H1 (cell line): ENCODE results near the gene ERVFRD-1. TPM values are rescaled to one million over a fixed set of nuclear protein-coding genes. Genes with fewer than 3 reads are reported as not detected.

Experiments
- CTCF ChIA-PET: fragments of 300-600 bp; sonication (Branson Sonifier 250); formaldehyde crosslinking; loops from one replicate; lab custom pipeline; 2021; ENCODE audit not compliant: partially characterized antibody; lab: Charles Lee
- POLR2A ChIA-PET: fragments of 300-600 bp; sonication (Branson Sonifier 250); formaldehyde crosslinking; loops from one replicate; lab custom pipeline; 2021; ENCODE audit warnings: inconsistent platforms; ENCODE audit not compliant: partially characterized antibody; lab: Charles Lee
- DNase-seq, 2 experiments: peaks; one replicate each; pipeline versions ENCODE4 v3.0.0 to v3.0.0-alpha.2; 2010 to 2022; ENCODE audit warnings: low spot score in 2 of 2, low read depth in 1 of 2, mixed read lengths in 1 of 2
- FAIRE-seq: peaks from 2 replicates; lab custom pipeline; 2011; peaks lifted over from hg19 to GRCh38; lab: Jason Lieb, UNC
- H2AFZ ChIP-seq: 2 replicates; pipeline ENCODE4 v1.8.1; 2012; ENCODE audit warnings: low read length, inconsistent platforms
- H2AK5ac ChIP-seq: 2 replicates; pipeline ENCODE4 v1.6.1; 2013; ENCODE audit warnings: low read depth, low read length
- H2BK120ac ChIP-seq: replicated peaks from 2 replicates; pipeline ENCODE3; 2013; ENCODE audit warnings: low read depth, low read length, inconsistent platforms
- H2BK12ac ChIP-seq: 2 replicates; pipeline ENCODE4 v1.6.1; 2013; ENCODE audit warnings: low read depth, low read length
- H2BK15ac ChIP-seq: 2 replicates; pipeline ENCODE4 v1.6.1; 2013; ENCODE audit warnings: low read length
- H2BK20ac ChIP-seq: 2 replicates; pipeline ENCODE4 v1.6.1; 2013; ENCODE audit warnings: low read length
- H2BK5ac ChIP-seq: 2 replicates; pipeline ENCODE4 v1.6.1; 2013; ENCODE audit warnings: low read depth, low read length
- H3K14ac ChIP-seq: 2 replicates; pipeline ENCODE4 v1.6.1; 2013; ENCODE audit warnings: inconsistent platforms; ENCODE audit not compliant: insufficient read length
- H3K18ac ChIP-seq: 2 replicates; pipeline ENCODE4 v1.6.1; 2013; ENCODE audit warnings: low read length; ENCODE audit errors: extremely low read depth
- H3K23ac ChIP-seq: 2 replicates; pipeline ENCODE4 v1.6.1; 2013; ENCODE audit warnings: inconsistent platforms; ENCODE audit not compliant: insufficient read length
- H3K23me2 ChIP-seq: 2 replicates; pipeline ENCODE4 v1.6.1; 2013; ENCODE audit warnings: low read depth, low read length
- H3K27ac ChIP-seq: 2 replicates; pipeline ENCODE4 v1.6.1; 2011; ENCODE audit warnings: low read depth, low read length, inconsistent platforms
- H3K27me3 ChIP-seq, 4 experiments: replicated peaks in 1 of 4; 1 replicate in 1 of 4; 2 replicates in 3 of 4; pipeline versions ENCODE4 v1.6.1 to v1.8.1; 2011 to 2013; ENCODE audit warnings: low read length in 3 of 4, mild to moderate bottlenecking in 3 of 4, inconsistent platforms in 2 of 4, mixed read lengths in 2 of 4, moderate library complexity in 1 of 4; ENCODE audit not compliant: control insufficient read depth in 3 of 4, insufficient read depth in 3 of 4; ENCODE audit errors: extremely low read depth in 1 of 4
- H3K36me3 ChIP-seq, 4 experiments: 2 replicates each; pipeline versions ENCODE4 v1.6.1 to v1.8.1; 2011 to 2013; ENCODE audit warnings: mild to moderate bottlenecking in 4 of 4, low read length in 3 of 4, moderate library complexity in 2 of 4, control low read depth in 1 of 4, inconsistent platforms in 1 of 4; ENCODE audit not compliant: insufficient read depth in 4 of 4, control insufficient read depth in 2 of 4
- H3K4ac ChIP-seq: replicated peaks from 2 replicates; pipeline ENCODE3; 2013; ENCODE audit warnings: low read length, low read depth, mixed read lengths, inconsistent platforms; ENCODE audit not compliant: insufficient read length
- H3K4me1 ChIP-seq, 4 experiments: replicated peaks in 1 of 4; 1 replicate in 1 of 4; 2 replicates in 3 of 4; pipeline versions ENCODE4 v1.6.1 to v1.8.1; 2011 to 2013; ENCODE audit warnings: low read length in 3 of 4, inconsistent platforms in 2 of 4, mixed read lengths in 1 of 4; ENCODE audit not compliant: insufficient read depth in 4 of 4, control insufficient read depth in 3 of 4
- H3K4me2 ChIP-seq, 2 experiments: 2 replicates each; pipeline versions ENCODE4 v1.6.1 to v1.8.1; 2011 to 2013; ENCODE audit warnings: low read depth in 2 of 2, low read length in 2 of 2, control low read depth in 1 of 2, inconsistent platforms in 1 of 2, mild to moderate bottlenecking in 1 of 2; ENCODE audit not compliant: insufficient read depth in 1 of 2
- H3K4me3 ChIP-seq, 4 experiments: fragments of 200-600, 300-600 bp in 1 of 4; sonication (generic), shearing (Covaris generic), sonication (Bioruptor Twin) in 1 of 4; 2 replicates each; pipeline versions ENCODE4 v1.5.1 to v1.8.1; 2011 to 2016; ENCODE audit warnings: low read length in 4 of 4, low read depth in 3 of 4, control low read depth in 2 of 4, inconsistent platforms in 2 of 4, mild to moderate bottlenecking in 2 of 4, mixed read lengths in 1 of 4, moderate library complexity in 1 of 4; ENCODE audit not compliant: insufficient read depth in 2 of 4; ENCODE audit errors: extremely low read depth in 1 of 4
- H3K56ac ChIP-seq: replicated peaks from 2 replicates; pipeline ENCODE3; 2013; ENCODE audit warnings: low read depth, mild to moderate bottlenecking, mixed read lengths, low read length, inconsistent platforms; ENCODE audit not compliant: insufficient read length
- H3K79me1 ChIP-seq: 2 replicates; pipeline ENCODE4 v1.6.1; 2013; ENCODE audit warnings: low read depth, low read length, control low read depth
- H3K79me2 ChIP-seq, 2 experiments: 2 replicates each; pipeline versions ENCODE4 v1.6.1 to v1.8.1; 2012 to 2013; ENCODE audit warnings: low read length in 2 of 2, mild to moderate bottlenecking in 2 of 2, inconsistent platforms in 1 of 2; ENCODE audit not compliant: insufficient read depth in 2 of 2, control insufficient read depth in 1 of 2
- H3K9ac ChIP-seq, 4 experiments: replicated peaks in 1 of 4; 1 replicate in 1 of 4; 2 replicates in 3 of 4; pipeline versions ENCODE4 v1.6.1 to v1.8.1; 2011 to 2013; ENCODE audit warnings: low read depth in 3 of 4, low read length in 3 of 4, control low read depth in 2 of 4, mild to moderate bottlenecking in 2 of 4, moderate library complexity in 2 of 4, inconsistent platforms in 1 of 4; ENCODE audit errors: extremely low read depth in 1 of 4
- H3K9me3 ChIP-seq, 2 experiments: 2 replicates each; pipeline versions ENCODE4 v1.6.1 to v1.8.1; 2012 to 2013; ENCODE audit warnings: mild to moderate bottlenecking in 2 of 2, moderate library complexity in 2 of 2, control low read depth in 1 of 2, inconsistent platforms in 1 of 2, low read depth in 1 of 2, low read length in 1 of 2, mixed read lengths in 1 of 2; ENCODE audit not compliant: insufficient read depth in 2 of 2
- H4K20me1 ChIP-seq, 2 experiments: replicated peaks in 1 of 2; 2 replicates each; pipeline versions ENCODE3 to v1.8.1; 2011 to 2013; ENCODE audit warnings: inconsistent platforms in 2 of 2, low read length in 2 of 2, mild to moderate bottlenecking in 1 of 2; ENCODE audit not compliant: insufficient read depth in 2 of 2, control insufficient read depth in 1 of 2
- H4K5ac ChIP-seq: 2 replicates; pipeline ENCODE4 v1.6.1; 2013; ENCODE audit warnings: low read length, low read depth, mixed read lengths, inconsistent platforms; ENCODE audit not compliant: insufficient read length
- H4K8ac ChIP-seq: 2 replicates; pipeline ENCODE4 v1.8.0; 2013; ENCODE audit warnings: mild to moderate bottlenecking, moderate library complexity, low read length, inconsistent platforms; ENCODE audit not compliant: insufficient read depth; ENCODE audit errors: extremely low read depth
- H4K91ac ChIP-seq: replicated peaks from 2 replicates; pipeline ENCODE3; 2013; ENCODE audit warnings: low read length, mixed read lengths, inconsistent platforms; ENCODE audit not compliant: insufficient read length
- JUN ChIP-seq: IDR thresholded peaks from 2 replicates; pipeline ENCODE4 v1.6.1; 2011; ENCODE audit warnings: low read depth, mild to moderate bottlenecking, improper control_type of control experiment, low read length
- WGBS, 2 experiments: shearing (Covaris generic) in 1 of 2; methylation state at CpG; one replicate each; pipeline versions ENCODE4 v1.1.6 to v1.1.7; 2013 to 2015; ENCODE audit warnings: low lambda C conversion rate in 2 of 2, mixed read lengths in 2 of 2, inconsistent platforms in 1 of 2, low coverage in 1 of 2, missing lambda C conversion rate in 1 of 2; ENCODE audit not compliant: insufficient replicate concordance in 2 of 2, insufficient coverage in 1 of 2, insufficient read length in 1 of 2; ENCODE audit errors: extremely low coverage in 1 of 2, missing lambda C conversion rate in 1 of 2; 5-methylcytosine and 5-hydroxymethylcytosine counted together
- polyA plus RNA-seq, 7 experiments: library from polyadenylated mRNA; depleted of rRNA in 3 of 7; stranded (reverse) in 5 of 7; unstranded in 2 of 7; fragments of >200 nt in 5 of 7; fragments of 200-250 nt in 2 of 7; gene quantifications; 1 replicate in 5 of 7; 2 replicates in 1 of 7; 4 replicates in 1 of 7; pipeline versions ENCODE4 v1.2.1 to v1.2.3, GENCODE V29; 2011 to 2013; ENCODE audit warnings: missing spikeins in 2 of 7, mixed read lengths in 2 of 7
- total RNA-seq: library from RNA; stranded (reverse); fragmentation: NEBNext Ultra II Directional; extraction: Animal tissue kit (Norgen Biotek cat#: 25700); gene quantifications from 2 replicates; pipeline ENCODE4 v1.2.1, GENCODE V29; 2021

Gene ERVFRD-1
- total and polyA plus RNA-seq, 2 of the 8 experiments (the other 6 are each of a cell fraction or from before 2014, with no cell fraction given) = not detected

DNA sequence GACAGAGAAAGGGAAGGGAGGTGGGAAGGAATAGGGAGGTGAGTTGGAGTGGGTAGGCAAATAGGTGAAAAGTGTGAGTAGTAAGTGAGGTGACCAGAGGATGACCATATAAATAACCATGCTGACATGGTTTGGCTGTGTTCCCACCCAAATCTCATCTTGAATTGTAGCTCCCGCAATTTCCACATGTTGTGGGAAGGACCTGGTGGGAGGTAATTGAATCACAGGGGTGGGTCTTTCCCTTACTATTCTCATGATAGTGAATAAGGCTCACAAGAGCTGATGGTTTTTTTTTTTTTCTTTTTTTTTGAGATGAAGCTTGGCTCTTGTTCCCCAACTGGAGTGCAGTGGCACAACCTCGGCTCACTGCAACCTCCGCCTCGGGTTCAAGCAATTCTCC lies 39.4 kb downstream of the ERVFRD-1 start:
- Histone ChIP-seq H3K4ac (no peak overlapping the region), H4K20me1 (no peaks in the 10 kb centered on the region), H3K79me1 (no peaks in the 10 kb centered on the region), H4K8ac (no peak overlapping the region), H3K9me3 (no peaks in the 10 kb centered on the region), H2AFZ (no peak overlapping the region), H2BK5ac (no peak overlapping the region), H3K27me3 (no peaks in the 10 kb centered on the region), H3K14ac (no peak overlapping the region), H3K79me2 (no peaks in the 10 kb centered on the region), H3K23ac (no peak overlapping the region), H3K23me2 (no peaks in the 10 kb centered on the region; the same call in 1 of the 2 replicates), H3K36me3 (no peaks in the 10 kb centered on the region), H3K4me2 (no peak overlapping the region), H3K27ac (no peak overlapping the region), H4K91ac (no peak overlapping the region), H2BK20ac (no peak overlapping the region), H3K56ac (no peak overlapping the region), H2BK12ac (no peak overlapping the region), H2BK120ac (no peak overlapping the region), H3K9ac (no peak overlapping the region), H2AK5ac (no peak overlapping the region), H3K18ac (no peak overlapping the region), H3K4me3 (no peak overlapping the region), H3K4me1 (peaks cover 0 to 9% (median 5%) of the 10 kb centered on the region in 4 experiments; a peak in 3 of 7 replicates), H4K5ac (no peak overlapping the region), H2BK15ac (no peak overlapping the region)
- ChIA-PET POLR2A (no interaction called here), CTCF (interaction anchor here (0.6 to 2.8 kb wide), 3 partner anchors 33 to 121 kb away, joined by 3 to 17 read pairs (median 3); no protein-coding TSS in a partner anchor)
- FAIRE-seq = no peak
- WGBS, 2 experiments = 86% methylated on average over 4 of the region's 4 CpGs; no CpG with 5 or more reads in 1 of the 2 experiments
- no peak for TF ChIP-seq JUN
- DNase-seq = no peak
